PC-9 (cell line): ENCODE measurements around the gene HLA-DOB.

Experiments used
- CTCF ChIP-seq: fragments of 200-600 bp; sonication (generic); conservative IDR thresholded peaks from 2 replicates; pipeline ENCODE4 v1.6.1; 2017; ENCODE audit warnings: mixed run types, antibody characterized with exemption, mild to moderate bottlenecking, moderate library complexity
- EZH2 ChIP-seq: fragments of 200-600 bp; sonication (generic); IDR thresholded peaks from 2 replicates; pipeline ENCODE4 v1.8.0; 2017; ENCODE audit warnings: antibody characterized with exemption, low read depth

GRCh38 chr6:32845384-32845884, 28.6 kb upstream of the HLA-DOB start:
- TF ChIP-seq CTCF (no peak), EZH2 (no peak)
